ENCODE data around the gene MAN1C1. TPM values are rescaled to one million over a fixed set of nuclear protein-coding genes. Genes with fewer than 3 reads are reported as not detected.

MAN1C1 gene
- total RNA-seq, 1 experiment from 2014 or later, result 9.3 TPM

DNA sequence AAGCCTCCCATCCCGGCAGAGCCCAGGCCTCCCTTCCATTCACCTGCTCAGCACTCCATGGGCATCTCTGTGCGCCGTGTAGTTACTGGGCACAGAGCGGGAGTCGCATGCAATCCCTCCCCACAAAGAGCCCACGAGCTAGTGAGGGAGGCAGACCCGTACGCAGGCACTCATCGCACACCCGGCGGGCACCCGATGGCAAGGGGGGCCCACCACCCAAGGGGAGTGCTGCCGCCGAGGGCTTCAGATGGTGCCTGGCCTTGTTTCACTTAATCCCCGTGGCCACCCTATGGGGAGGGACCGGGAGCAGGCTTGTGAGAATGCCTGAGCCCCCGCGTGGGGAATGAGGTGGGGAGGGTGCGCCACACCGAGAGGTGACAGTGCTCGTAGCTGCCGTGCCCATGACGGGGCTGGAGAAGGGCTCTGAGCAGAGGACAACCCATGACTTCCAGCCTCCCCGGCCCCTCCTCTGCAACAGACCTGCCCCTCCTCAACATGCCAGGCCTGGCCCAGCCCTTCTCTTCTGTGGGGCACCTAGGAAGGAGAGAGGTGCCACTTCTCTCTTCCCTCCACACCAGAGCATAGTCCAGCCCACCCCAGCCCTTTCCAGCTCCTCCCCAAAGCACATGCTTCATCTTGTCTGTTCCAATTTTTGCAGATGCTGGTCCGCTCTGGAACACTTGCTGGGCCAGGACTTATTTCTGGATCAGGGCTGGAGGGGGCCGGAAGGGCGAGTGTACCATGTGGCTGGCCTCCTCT, 153.2 kb downstream of the MAN1C1 start:
- no peak overlapping the region for H2BK5ac ChIP-seq (ENCODE audit: insufficient read length, low read length)
- H3K36me3 Mint-ChIP-seq (ENCODE audit: insufficient read depth in 1 of 3, low read depth in 3 of 3), result peaks cover 0 to 2% (median 0%) of the 10 kb centered on the region in 3 experiments; a peak in 2 of 7 replicates
- H2BK120ac ChIP-seq (ENCODE audit: low read depth, low read length, poor library complexity, severe bottlenecking), result no peak overlapping the region
- H3K79me1 ChIP-seq (ENCODE audit: insufficient read depth, low read depth, low read length, poor library complexity, severe bottlenecking), result no peaks in the 10 kb centered on the region
- H3K27me3 ChIP-seq (ENCODE audit: insufficient read depth, low read length), result no peaks in the 10 kb centered on the region
- H2AK5ac ChIP-seq (ENCODE audit: insufficient read length, low read length), result no peak overlapping the region
- H3K4me2 ChIP-seq (ENCODE audit: insufficient read depth, insufficient read length, low read length), result no peak overlapping the region
- no peaks in the 10 kb centered on the region for H4K20me1 ChIP-seq (ENCODE audit: control insufficient read depth, insufficient read depth, insufficient read length)
- WGBS (ENCODE audit: extremely low coverage, insufficient read length, low lambda C conversion rate), result no CpG with 5 or more reads among the region's 27 CpGs
- H3K27ac ChIP-seq (ENCODE audit: insufficient read length, low read depth, low read length), result no peak overlapping the region
- no peak overlapping the region for H3K27ac Mint-ChIP-seq
- no peaks in the 10 kb centered on the region for H3K9me3 ChIP-seq (ENCODE audit: control insufficient read depth, low read depth, low read length)
- H2BK15ac ChIP-seq (ENCODE audit: low read depth, low read length), result no peak overlapping the region
- no peak for DNase-seq
- H3K23me2 ChIP-seq (ENCODE audit: insufficient read length, low read depth, low read length, poor library complexity, severe bottlenecking), result no peaks in the 10 kb centered on the region
- H4K5ac ChIP-seq (ENCODE audit: insufficient read length, low read depth, low read length), result no peak overlapping the region
- TF ChIP-seq, protein P1, sequence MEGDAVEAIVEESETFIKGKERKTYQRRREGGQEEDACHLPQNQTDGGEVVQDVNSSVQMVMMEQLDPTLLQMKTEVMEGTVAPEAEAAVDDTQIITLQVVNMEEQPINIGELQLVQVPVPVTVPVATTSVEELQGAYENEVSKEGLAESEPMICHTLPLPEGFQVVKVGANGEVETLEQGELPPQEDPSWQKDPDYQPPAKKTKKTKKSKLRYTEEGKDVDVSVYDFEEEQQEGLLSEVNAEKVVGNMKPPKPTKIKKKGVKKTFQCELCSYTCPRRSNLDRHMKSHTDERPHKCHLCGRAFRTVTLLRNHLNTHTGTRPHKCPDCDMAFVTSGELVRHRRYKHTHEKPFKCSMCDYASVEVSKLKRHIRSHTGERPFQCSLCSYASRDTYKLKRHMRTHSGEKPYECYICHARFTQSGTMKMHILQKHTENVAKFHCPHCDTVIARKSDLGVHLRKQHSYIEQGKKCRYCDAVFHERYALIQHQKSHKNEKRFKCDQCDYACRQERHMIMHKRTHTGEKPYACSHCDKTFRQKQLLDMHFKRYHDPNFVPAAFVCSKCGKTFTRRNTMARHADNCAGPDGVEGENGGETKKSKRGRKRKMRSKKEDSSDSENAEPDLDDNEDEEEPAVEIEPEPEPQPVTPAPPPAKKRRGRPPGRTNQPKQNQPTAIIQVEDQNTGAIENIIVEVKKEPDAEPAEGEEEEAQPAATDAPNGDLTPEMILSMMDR (conservative IDR thresholded peaks at IDR 0.05), result no peak
- no peaks in the 10 kb centered on the region for H3K4me1 ChIP-seq (ENCODE audit: insufficient read depth, low read length)
- H3K27me3 Mint-ChIP-seq (ENCODE audit: low read depth), result no peaks in the 10 kb centered on the region
- no peak overlapping the region for H4K8ac ChIP-seq (replicated peaks; ENCODE audit: insufficient read length, low read depth, low read length)
- H3K4me1 Mint-ChIP-seq, result peaks cover 31 to 35% of the 10 kb centered on the region in 2 experiments
- H3K23ac ChIP-seq (ENCODE audit: insufficient read length, low read depth, low read length), result no peak overlapping the region
- H3K4ac ChIP-seq (ENCODE audit: low read depth, low read length), result no peak overlapping the region
- H2AFZ ChIP-seq (ENCODE audit: low read length), result no peak overlapping the region
- no peak overlapping the region for H3K56ac ChIP-seq (ENCODE audit: insufficient read length, low read depth, low read length)
- no peaks in the 10 kb centered on the region for H3K79me2 ChIP-seq (ENCODE audit: insufficient read depth, low read length)
- no peak overlapping the region; the same call in 1 of the 2 replicates for H3K14ac ChIP-seq (ENCODE audit: insufficient read depth, low read length)
- no peak overlapping the region for H3T11ph ChIP-seq (ENCODE audit: low read length)
- no peaks in the 10 kb centered on the region for H3K9me3 Mint-ChIP-seq
- no peak overlapping the region for H4K91ac ChIP-seq (ENCODE audit: insufficient read length, low read depth, low read length)
- no peak overlapping the region for H2BK20ac ChIP-seq (ENCODE audit: low read depth, low read length, poor library complexity, severe bottlenecking)
- H3K9ac ChIP-seq (ENCODE audit: extremely low read depth, insufficient read length, low read length), result no peak overlapping the region
- no peak overlapping the region for H3K4me3 Mint-ChIP-seq
- H3K18ac ChIP-seq (ENCODE audit: insufficient read length, low read depth, low read length), result no peak overlapping the region
- no peak overlapping the region for H2BK12ac ChIP-seq (ENCODE audit: insufficient read length, low read depth, low read length)
